WI38 (cell line): ENCODE measurements around the gene PLEKHA8.
A peak's percentile ranks its signal among the peaks of the same experiment; 100 is the strongest.

ENCODE experiments used
- H3K4me3 ChIP-seq: 2 replicates; pipeline ENCODE4 v1.5.1; 2011; ENCODE audit warnings: low read depth, mild to moderate bottlenecking, control low read depth, low read length
- TF ChIP-seq, protein P1 (sequence below): IDR thresholded peaks from 2 replicates; pipeline ENCODE4 v1.5.1; 2012; ENCODE audit warnings: low read depth, mild to moderate bottlenecking, control low read depth, low read length

PLEKHA8 gene, protein sequence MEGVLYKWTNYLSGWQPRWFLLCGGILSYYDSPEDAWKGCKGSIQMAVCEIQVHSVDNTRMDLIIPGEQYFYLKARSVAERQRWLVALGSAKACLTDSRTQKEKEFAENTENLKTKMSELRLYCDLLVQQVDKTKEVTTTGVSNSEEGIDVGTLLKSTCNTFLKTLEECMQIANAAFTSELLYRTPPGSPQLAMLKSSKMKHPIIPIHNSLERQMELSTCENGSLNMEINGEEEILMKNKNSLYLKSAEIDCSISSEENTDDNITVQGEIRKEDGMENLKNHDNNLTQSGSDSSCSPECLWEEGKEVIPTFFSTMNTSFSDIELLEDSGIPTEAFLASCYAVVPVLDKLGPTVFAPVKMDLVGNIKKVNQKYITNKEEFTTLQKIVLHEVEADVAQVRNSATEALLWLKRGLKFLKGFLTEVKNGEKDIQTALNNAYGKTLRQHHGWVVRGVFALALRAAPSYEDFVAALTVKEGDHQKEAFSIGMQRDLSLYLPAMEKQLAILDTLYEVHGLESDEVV

DNA sequence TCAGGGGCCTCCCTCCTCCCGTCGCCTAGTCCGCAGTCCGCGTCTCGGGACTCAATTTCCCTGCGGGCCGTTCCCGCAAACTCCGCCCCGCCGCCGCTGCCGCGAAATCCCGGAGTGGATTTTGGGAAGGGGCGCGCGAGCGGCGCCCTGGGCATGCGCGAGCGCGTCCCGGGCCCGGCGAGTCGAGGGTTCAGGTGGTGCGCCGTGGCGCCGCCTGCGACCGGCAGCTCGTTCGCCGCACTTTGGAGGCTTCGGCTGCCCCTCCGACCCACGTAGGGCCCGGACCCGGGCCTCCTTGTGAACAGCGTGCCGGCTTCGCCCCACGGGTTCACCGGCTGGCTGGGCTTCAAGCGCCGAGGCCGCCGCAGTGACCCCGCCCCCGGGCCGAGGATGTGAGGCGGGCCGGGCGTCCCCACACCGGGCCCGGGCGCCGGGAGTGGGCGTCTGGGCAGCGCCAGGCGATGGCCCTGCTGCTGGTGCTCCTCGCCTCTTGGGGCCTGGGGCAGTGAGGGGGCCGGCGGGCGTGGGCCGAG, at the start of gene PLEKHA8:
Gene PLEKHA8 (plus strand): TSS at position 197 of the 533 bp plus-strand sequence. CDS start 351 bp downstream, outside the sequence.
- TF ChIP-seq, protein P1, sequence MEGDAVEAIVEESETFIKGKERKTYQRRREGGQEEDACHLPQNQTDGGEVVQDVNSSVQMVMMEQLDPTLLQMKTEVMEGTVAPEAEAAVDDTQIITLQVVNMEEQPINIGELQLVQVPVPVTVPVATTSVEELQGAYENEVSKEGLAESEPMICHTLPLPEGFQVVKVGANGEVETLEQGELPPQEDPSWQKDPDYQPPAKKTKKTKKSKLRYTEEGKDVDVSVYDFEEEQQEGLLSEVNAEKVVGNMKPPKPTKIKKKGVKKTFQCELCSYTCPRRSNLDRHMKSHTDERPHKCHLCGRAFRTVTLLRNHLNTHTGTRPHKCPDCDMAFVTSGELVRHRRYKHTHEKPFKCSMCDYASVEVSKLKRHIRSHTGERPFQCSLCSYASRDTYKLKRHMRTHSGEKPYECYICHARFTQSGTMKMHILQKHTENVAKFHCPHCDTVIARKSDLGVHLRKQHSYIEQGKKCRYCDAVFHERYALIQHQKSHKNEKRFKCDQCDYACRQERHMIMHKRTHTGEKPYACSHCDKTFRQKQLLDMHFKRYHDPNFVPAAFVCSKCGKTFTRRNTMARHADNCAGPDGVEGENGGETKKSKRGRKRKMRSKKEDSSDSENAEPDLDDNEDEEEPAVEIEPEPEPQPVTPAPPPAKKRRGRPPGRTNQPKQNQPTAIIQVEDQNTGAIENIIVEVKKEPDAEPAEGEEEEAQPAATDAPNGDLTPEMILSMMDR: no peak

DNA sequence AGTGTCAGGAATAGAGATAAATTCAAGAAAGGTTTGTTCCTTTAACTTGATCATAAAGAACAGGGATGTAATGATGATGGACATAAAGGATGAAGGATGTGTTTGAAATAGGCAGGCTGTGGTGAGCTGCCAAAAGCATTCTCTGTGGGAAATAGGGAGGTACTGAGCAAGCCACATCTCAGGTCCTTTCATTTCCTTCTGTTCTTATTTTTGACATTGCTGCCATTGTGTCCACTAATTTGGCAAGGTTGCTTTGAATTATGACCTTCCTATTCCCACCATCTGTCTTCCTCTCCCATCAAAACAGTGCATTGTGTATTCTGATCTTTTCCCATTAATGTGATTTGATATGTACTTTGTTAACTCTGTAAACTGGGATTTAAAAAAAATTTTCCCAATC, 48.1 kb upstream of the PLEKHA8 start:
- no peak overlapping the region for H3K4me3 ChIP-seq
- TF ChIP-seq, protein P1: no peak

More for the DNA sequence above, at the start of gene PLEKHA8:
- peak within 1 kb of the TSS; percentile 77 for H3K4me3 ChIP-seq

DNA sequence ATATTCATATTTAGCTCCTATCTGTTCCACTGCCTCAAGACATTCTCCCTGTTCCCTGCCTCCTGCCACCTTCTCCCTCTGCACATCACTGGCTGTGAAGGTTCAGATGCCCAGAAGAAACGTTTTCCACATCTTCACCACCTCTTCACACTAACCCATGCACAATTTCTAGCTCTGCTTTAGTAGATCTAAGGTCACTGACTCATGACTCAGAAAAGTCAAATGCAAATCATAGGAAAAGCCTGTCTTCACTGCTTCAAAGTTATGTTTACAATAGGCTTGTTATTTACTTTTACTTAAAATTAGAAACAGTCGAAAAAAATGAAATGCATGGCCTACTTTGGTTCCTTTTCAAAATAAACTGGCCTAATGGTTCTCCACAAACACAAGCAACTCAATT, 41.1 kb upstream of the PLEKHA8 start:
- peak overlapping the region; percentile 85 for H3K4me3 ChIP-seq
- TF ChIP-seq, protein P1: no peak

DNA sequence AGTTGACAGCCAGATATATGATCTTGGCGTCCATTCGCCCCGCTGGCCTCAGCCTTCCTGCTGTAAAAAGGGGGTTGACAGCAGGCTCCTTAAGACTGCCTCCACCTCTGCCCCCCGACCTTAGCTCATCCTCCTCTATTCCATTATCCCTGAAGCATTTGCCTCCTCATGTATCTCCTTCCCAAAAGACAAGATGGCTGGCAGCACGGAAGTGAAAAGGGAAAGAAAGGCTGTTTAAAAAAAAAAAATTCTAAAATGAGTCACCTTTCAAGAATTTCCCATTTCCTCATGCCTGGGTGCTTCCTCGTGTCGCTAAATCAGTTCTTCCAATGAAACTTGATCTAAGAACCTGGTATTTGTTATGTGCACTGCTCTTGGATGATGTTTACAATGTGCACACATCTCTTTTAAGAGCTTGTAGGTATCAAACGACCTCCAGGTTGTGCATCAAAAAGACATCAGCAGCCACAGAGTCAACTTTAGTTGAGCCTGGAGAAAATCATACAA, 40.3 kb upstream of the PLEKHA8 start:
- TF ChIP-seq, protein P1: no peak
- peak overlapping the region; percentile 85 for H3K4me3 ChIP-seq

DNA sequence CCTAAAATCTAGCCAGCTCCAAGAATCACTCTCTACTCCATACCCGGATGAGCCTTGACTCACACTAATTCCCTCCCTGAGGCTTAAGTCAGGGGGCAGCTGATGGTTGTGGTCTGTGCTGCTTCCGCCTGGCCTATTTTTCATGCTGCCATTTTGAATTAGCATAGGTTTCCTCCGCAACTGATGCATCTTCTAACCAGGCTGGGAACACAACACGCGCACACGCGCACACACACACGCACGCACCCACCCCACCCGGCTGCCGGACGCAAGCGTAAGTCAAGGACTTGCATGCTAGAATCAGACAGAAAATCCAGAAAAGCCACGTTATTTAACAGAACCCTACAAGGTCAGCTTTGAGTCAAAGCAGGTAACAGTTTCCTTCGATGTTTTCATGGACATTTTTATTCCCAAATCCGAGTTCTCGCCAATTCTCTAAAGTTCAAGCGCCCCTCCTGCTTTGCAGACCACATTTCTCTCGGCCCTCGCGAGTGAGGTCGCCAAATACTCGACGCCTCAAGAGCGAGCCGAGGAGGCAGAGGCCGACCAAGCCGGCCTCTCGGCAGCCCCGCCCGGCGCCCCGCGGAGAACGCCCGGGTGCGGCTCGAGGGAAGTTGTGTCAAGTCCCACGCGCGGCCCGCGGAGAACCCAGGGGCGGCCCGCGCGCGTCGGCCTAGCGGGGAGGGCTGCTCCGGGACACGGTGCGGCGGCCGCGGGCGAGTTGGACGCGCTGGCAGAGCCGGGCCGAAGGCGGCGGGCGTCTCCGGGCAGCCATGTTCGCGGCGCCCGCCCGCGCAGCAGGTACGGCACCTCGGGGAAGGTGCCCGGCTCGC, 39.6 kb upstream of the PLEKHA8 start:
- TF ChIP-seq, protein P1: no peak
- peak overlapping the region; percentile 85 for H3K4me3 ChIP-seq

DNA sequence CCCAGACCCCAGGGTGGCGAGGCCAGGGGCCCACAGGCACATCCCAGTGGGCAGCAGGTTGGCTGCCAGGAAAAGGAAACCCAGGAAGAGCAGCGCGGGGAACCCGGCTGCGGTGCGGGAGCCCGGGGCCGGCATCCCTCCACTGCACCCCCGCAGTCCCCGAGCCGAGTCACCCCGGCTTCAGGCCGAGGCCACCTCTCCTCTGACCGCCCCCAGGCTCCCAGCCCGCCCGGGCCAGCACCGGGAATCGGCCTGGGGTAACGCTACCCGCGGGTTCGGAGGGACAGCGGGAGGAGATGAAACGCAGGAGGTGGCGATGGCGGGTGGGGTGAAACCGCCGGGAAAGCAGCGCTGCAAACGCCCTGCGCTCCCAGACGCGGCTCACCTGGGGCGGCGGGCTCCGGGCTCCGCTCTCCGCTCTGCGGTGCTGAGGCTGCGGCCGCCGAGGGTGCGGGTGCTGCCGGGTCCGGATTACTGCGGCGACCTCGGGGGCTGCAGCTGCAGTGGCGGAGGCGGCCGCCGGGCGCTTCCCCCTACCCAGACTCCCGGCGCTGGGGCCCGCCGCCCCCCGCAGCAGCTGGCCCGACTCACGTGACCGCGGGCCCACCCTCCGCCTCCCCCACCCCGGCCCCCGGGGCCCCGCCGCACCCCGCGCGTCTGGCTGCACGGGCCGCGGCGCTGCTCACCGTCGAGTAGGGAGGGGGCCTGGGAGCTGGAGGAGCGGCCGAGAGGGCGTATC, 38.8 kb upstream of the PLEKHA8 start, which contains the start of gene SCRN1:
Gene SCRN1 (minus strand): TSS at position 545 of the 739 bp plus-strand sequence. CDS start 20,734 bp downstream, outside the sequence.
- peak within 1 kb of the TSS; percentile 85 for H3K4me3 ChIP-seq
- TF ChIP-seq, protein P1: no peak
